Measurements from ENCODE around the gene TMEM97.

Gene TMEM97

DNA sequence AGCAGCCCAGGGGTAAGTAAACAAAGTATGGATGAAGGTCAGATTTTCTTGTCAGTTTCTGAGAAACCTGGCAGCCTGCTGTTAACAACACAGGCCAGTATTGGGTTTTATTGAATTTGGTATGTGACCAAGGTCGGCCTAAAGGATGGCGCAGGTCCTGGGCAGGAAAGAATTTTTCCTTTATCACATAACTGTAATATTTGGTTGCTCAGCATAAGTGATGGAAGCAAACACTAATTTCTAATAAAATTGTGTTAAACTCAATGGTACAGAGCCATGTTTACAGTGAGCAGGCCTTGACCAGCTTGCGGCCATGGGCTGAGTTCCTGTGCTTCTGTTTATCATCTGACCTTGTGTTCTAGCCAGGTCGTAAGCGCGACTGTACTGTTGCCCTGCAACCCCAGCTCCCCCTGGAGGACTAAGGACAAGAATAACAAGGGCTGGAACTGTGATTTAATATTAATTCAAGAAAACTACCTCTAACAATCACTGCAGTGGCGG lies 27.8 kb downstream of the TMEM97 start:
- Histone ChIP-seq H3K4me3 (ENCODE audit: low read depth, low read length, poor library complexity, severe bottlenecking) (no peak overlapping the region), H3F3A (ENCODE audit: insufficient read depth, low read length) (no peaks in the 10 kb centered on the region), H3K27ac (ENCODE audit: low read depth, low read length, poor library complexity, severe bottlenecking) (no peak overlapping the region), H3K27me3 (ENCODE audit: insufficient read depth, low read length) (no peaks in the 10 kb centered on the region), H3K4me2 (ENCODE audit: low read length) (no peak overlapping the region), H3K79me2 (ENCODE audit: insufficient read depth, low read length) (no peaks in the 10 kb centered on the region), H3K4me1 (ENCODE audit: insufficient read depth, low read length, severe bottlenecking) (peaks cover 12% of the 10 kb centered on the region), H2AFZ (ENCODE audit: low read length) (no peak overlapping the region), H3K9me3 (ENCODE audit: low read length) (no peaks in the 10 kb centered on the region), H3K9me2 (ENCODE audit: low read depth, low read length) (no peaks in the 10 kb centered on the region), H4K20me1 (ENCODE audit: insufficient read depth, low read length) (no peaks in the 10 kb centered on the region), H3K9ac (ENCODE audit: low read length) (no peak overlapping the region), H3K36me3 (ENCODE audit: insufficient read depth, low read length) (peaks cover 87% of the 10 kb centered on the region)
- no peak for TF ChIP-seq EZH2 (IDR thresholded peaks at IDR 0.05; ENCODE audit: borderline replicate concordance, low read length)
- TF ChIP-seq, protein P1, sequence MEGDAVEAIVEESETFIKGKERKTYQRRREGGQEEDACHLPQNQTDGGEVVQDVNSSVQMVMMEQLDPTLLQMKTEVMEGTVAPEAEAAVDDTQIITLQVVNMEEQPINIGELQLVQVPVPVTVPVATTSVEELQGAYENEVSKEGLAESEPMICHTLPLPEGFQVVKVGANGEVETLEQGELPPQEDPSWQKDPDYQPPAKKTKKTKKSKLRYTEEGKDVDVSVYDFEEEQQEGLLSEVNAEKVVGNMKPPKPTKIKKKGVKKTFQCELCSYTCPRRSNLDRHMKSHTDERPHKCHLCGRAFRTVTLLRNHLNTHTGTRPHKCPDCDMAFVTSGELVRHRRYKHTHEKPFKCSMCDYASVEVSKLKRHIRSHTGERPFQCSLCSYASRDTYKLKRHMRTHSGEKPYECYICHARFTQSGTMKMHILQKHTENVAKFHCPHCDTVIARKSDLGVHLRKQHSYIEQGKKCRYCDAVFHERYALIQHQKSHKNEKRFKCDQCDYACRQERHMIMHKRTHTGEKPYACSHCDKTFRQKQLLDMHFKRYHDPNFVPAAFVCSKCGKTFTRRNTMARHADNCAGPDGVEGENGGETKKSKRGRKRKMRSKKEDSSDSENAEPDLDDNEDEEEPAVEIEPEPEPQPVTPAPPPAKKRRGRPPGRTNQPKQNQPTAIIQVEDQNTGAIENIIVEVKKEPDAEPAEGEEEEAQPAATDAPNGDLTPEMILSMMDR (IDR thresholded peaks at IDR 0.05; ENCODE audit: low read length): peak; percentile 24; the same call in 1 of the 2 replicates

DNA sequence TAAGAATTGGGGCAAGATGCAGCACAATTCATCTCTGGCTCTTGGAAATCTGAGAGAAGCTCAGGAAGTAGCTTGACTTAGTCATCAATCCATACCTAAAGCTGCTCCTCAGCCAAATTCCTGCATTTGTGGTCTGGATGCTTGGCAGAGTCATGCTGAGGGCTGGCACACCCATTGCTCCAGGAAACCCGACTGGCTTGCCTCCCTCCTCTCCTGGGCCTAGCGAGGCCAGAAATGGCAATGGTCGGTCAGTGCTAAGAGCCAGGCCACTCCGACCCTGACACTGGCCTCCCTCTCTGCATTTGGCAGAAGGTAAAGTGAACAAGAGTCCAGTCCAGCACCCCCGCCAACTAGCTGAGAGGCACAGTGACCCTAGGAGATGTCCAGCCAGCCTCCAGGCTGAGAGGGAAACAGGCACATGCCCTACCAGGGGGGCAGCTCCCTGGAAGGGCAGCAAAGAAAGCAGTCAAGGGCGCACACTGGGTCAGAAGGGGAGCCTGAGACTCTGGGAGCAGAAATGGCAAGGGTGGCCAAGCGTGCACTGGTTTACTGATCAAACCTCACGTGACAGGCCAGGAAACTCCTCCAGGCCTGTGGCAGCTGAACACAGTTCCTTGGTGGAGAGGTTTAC lies 28.4 kb downstream of the TMEM97 start:
- peaks cover 87% of the 10 kb centered on the region for H3K36me3 ChIP-seq (ENCODE audit: insufficient read depth, low read length)
- no peaks in the 10 kb centered on the region for H4K20me1 ChIP-seq (ENCODE audit: insufficient read depth, low read length)
- H3K79me2 ChIP-seq (ENCODE audit: insufficient read depth, low read length): no peaks in the 10 kb centered on the region
- H3K4me3 ChIP-seq (ENCODE audit: low read depth, low read length, poor library complexity, severe bottlenecking): no peak overlapping the region
- no peak overlapping the region for H3K9ac ChIP-seq (ENCODE audit: low read length)
- no peak overlapping the region for H2AFZ ChIP-seq (ENCODE audit: low read length)
- H3K4me1 ChIP-seq (ENCODE audit: insufficient read depth, low read length, severe bottlenecking): peaks cover 12% of the 10 kb centered on the region
- H3F3A ChIP-seq (ENCODE audit: insufficient read depth, low read length): no peaks in the 10 kb centered on the region
- no peaks in the 10 kb centered on the region for H3K27me3 ChIP-seq (ENCODE audit: insufficient read depth, low read length)
- no peak overlapping the region for H3K27ac ChIP-seq (ENCODE audit: low read depth, low read length, poor library complexity, severe bottlenecking)
- H3K9me3 ChIP-seq (ENCODE audit: low read length): no peaks in the 10 kb centered on the region
- no peaks in the 10 kb centered on the region for H3K9me2 ChIP-seq (ENCODE audit: low read depth, low read length)
- TF ChIP-seq EZH2 (IDR thresholded peaks at IDR 0.05; ENCODE audit: borderline replicate concordance, low read length): no peak
- TF ChIP-seq, protein P1 (IDR thresholded peaks at IDR 0.05; ENCODE audit: low read length): no peak; the same call in 1 of the 2 replicates
- H3K4me2 ChIP-seq (ENCODE audit: low read length): no peak overlapping the region

DNA sequence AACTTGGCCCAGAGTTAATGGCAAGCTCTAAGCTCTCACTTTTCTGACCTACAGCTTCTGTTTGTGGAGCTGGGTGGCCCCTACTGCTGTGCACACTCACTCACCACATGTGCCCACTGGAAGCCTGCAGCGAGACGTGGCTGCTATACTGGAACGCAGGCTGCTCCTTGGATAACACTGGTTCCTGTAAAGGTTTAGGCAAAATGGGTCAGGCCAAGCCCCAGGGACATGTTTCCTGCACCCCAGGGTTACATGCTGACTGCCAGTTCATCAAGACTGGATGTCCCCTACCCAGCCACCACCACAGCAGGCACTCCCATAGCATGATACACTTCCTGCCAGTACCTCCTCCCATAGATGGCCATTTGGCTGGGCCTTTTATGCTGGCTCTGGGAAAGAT lies 30.0 kb downstream of the TMEM97 start:
- Histone ChIP-seq H3K4me3 (ENCODE audit: low read depth, low read length, poor library complexity, severe bottlenecking) (no peak overlapping the region), H3K9ac (ENCODE audit: low read length) (no peak overlapping the region), H4K20me1 (ENCODE audit: insufficient read depth, low read length) (no peaks in the 10 kb centered on the region), H3K9me3 (ENCODE audit: low read length) (no peaks in the 10 kb centered on the region), H3K27me3 (ENCODE audit: insufficient read depth, low read length) (no peaks in the 10 kb centered on the region), H3F3A (ENCODE audit: insufficient read depth, low read length) (no peaks in the 10 kb centered on the region), H3K4me1 (ENCODE audit: insufficient read depth, low read length, severe bottlenecking) (peaks cover 6% of the 10 kb centered on the region), H3K36me3 (ENCODE audit: insufficient read depth, low read length) (peaks cover 97% of the 10 kb centered on the region), H2AFZ (ENCODE audit: low read length) (no peak overlapping the region), H3K79me2 (ENCODE audit: insufficient read depth, low read length) (no peaks in the 10 kb centered on the region), H3K9me2 (ENCODE audit: low read depth, low read length) (no peaks in the 10 kb centered on the region), H3K27ac (ENCODE audit: low read depth, low read length, poor library complexity, severe bottlenecking) (no peak overlapping the region), H3K4me2 (ENCODE audit: low read length) (no peak overlapping the region)
- TF ChIP-seq, protein P1 (IDR thresholded peaks at IDR 0.05; ENCODE audit: low read length): no peak
- TF ChIP-seq EZH2 (IDR thresholded peaks at IDR 0.05; ENCODE audit: borderline replicate concordance, low read length): no peak

Measured in OCI-LY1 (cell line).